PC-9 (cell line): Measurements from ENCODE around the gene AIFM2.
"Not testable (repeated sequence)": the region's sequence is repeated elsewhere in the genome, so short reads cannot be mapped to it uniquely, and the experiment has no call there.

Experiments used
- EZH2 ChIP-seq: fragments of 200-600 bp; sonication (generic); IDR thresholded peaks from 2 replicates; pipeline ENCODE4 v1.8.0; 2017; ENCODE audit warnings: antibody characterized with exemption, low read depth
- TF ChIP-seq, protein P1 (sequence below): fragments of 200-600 bp; sonication (generic); conservative IDR thresholded peaks from 2 replicates; pipeline ENCODE4 v1.6.1; 2017; ENCODE audit warnings: mixed run types, antibody characterized with exemption, mild to moderate bottlenecking, moderate library complexity

- TF ChIP-seq, protein P1, sequence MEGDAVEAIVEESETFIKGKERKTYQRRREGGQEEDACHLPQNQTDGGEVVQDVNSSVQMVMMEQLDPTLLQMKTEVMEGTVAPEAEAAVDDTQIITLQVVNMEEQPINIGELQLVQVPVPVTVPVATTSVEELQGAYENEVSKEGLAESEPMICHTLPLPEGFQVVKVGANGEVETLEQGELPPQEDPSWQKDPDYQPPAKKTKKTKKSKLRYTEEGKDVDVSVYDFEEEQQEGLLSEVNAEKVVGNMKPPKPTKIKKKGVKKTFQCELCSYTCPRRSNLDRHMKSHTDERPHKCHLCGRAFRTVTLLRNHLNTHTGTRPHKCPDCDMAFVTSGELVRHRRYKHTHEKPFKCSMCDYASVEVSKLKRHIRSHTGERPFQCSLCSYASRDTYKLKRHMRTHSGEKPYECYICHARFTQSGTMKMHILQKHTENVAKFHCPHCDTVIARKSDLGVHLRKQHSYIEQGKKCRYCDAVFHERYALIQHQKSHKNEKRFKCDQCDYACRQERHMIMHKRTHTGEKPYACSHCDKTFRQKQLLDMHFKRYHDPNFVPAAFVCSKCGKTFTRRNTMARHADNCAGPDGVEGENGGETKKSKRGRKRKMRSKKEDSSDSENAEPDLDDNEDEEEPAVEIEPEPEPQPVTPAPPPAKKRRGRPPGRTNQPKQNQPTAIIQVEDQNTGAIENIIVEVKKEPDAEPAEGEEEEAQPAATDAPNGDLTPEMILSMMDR, result not testable (repeated sequence)
- TF ChIP-seq EZH2, result not testable (repeated sequence)
These were observed 51.8 kb downstream of the AIFM2 start for GRCh38 chr10:70080789-70081188.
